Measurements from ENCODE around the gene TEAD2. TPM values are rescaled to one million over a fixed set of nuclear protein-coding genes. Genes with fewer than 3 reads are reported as not detected.

The TEAD2 gene
- total RNA-seq, 3 donors from 2014 or later (not counting 1 experiment from before 2014, with no cell fraction given) = not detected

DNA sequence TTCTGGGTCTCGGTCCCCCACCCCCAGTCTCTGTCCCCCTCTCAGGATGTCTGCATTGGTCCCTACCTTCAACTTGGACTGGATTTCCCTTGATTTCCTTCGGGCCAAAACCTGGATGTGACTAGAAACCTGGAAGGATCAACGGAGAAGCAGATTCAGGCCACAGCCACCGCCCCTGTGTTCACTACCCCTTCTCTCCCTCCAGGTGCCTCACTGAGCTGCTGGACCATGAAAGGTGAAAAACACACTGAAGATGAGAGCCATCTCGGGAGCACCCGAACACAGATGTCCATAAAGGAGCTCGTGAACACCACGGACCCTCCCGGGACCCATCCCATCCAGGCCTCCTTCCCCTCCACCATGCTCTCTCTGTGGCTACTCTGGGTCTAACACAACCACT is 5.0 kb downstream of the TEAD2 start:
- H3K4me3 ChIP-seq (ENCODE audit: low read length) = no peak overlapping the region
- peaks cover 15% of the 10 kb centered on the region for H3K27me3 ChIP-seq (ENCODE audit: control insufficient read depth, insufficient read depth, low read length)
- DNase-seq (no peak), ATAC-seq (no peak)
- Mint-ChIP-seq H3K4me3 (no peak overlapping the region), H3K27ac (no peak overlapping the region), H3K36me3 (no peaks in the 10 kb centered on the region), H3K4me1 (peaks cover 11 to 14% of the 10 kb centered on the region in 2 donors), H3K9me3 (no peaks in the 10 kb centered on the region), H3K27me3 (ENCODE audit: low read depth in 2 of 2) (peaks cover 28 to 52% of the 10 kb centered on the region in 2 donors)
- no peaks in the 10 kb centered on the region for H3K9me3 ChIP-seq (ENCODE audit: control insufficient read depth, insufficient read depth, low read length)
- 74% methylated on average over 9 of the region's 9 CpGs for WGBS (ENCODE audit: insufficient coverage)
- no peaks in the 10 kb centered on the region for H3K36me3 ChIP-seq (ENCODE audit: control insufficient read depth, insufficient read depth, low read length)
- intact Hi-C loops (cut with micrococcal nuclease) = no loop called here
- no peak overlapping the region for H3K27ac ChIP-seq (ENCODE audit: low read length)
- TF ChIP-seq, protein P1, sequence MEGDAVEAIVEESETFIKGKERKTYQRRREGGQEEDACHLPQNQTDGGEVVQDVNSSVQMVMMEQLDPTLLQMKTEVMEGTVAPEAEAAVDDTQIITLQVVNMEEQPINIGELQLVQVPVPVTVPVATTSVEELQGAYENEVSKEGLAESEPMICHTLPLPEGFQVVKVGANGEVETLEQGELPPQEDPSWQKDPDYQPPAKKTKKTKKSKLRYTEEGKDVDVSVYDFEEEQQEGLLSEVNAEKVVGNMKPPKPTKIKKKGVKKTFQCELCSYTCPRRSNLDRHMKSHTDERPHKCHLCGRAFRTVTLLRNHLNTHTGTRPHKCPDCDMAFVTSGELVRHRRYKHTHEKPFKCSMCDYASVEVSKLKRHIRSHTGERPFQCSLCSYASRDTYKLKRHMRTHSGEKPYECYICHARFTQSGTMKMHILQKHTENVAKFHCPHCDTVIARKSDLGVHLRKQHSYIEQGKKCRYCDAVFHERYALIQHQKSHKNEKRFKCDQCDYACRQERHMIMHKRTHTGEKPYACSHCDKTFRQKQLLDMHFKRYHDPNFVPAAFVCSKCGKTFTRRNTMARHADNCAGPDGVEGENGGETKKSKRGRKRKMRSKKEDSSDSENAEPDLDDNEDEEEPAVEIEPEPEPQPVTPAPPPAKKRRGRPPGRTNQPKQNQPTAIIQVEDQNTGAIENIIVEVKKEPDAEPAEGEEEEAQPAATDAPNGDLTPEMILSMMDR (IDR thresholded peaks at IDR 0.05) = no peak
- peaks cover 19% of the 10 kb centered on the region for H3K4me1 ChIP-seq (ENCODE audit: control insufficient read depth, insufficient read depth, low read length)

- TF ChIP-seq, protein P1 (IDR thresholded peaks at IDR 0.05) = no peak
- Histone ChIP-seq H3K4me1 (ENCODE audit: control insufficient read depth, insufficient read depth, low read length) (peaks cover 11% of the 10 kb centered on the region), H3K9me3 (ENCODE audit: control insufficient read depth, insufficient read depth, low read length) (no peaks in the 10 kb centered on the region), H3K36me3 (ENCODE audit: control insufficient read depth, insufficient read depth, low read length) (no peaks in the 10 kb centered on the region), H3K4me3 (ENCODE audit: low read length) (no peak overlapping the region), H3K27ac (ENCODE audit: low read length) (no peak overlapping the region), H3K27me3 (ENCODE audit: control insufficient read depth, insufficient read depth, low read length) (peaks cover 7% of the 10 kb centered on the region)
- DNase-seq (no peak), ATAC-seq (no peak)
- Mint-ChIP-seq H3K4me3 (no peak overlapping the region), H3K9me3 (no peaks in the 10 kb centered on the region), H3K27ac (no peak overlapping the region), H3K4me1 (peaks cover 11 to 14% of the 10 kb centered on the region in 2 donors), H3K27me3 (ENCODE audit: low read depth in 2 of 2) (peaks cover 27 to 48% of the 10 kb centered on the region in 2 donors), H3K36me3 (no peaks in the 10 kb centered on the region)
- intact Hi-C loops (cut with micrococcal nuclease) = no loop called here
- 79% methylated on average over 5 of the region's 7 CpGs for WGBS (ENCODE audit: insufficient coverage)
Measured at GRCh38 chr19:49356382-49356781, 5.8 kb downstream of the TEAD2 start.

DNA sequence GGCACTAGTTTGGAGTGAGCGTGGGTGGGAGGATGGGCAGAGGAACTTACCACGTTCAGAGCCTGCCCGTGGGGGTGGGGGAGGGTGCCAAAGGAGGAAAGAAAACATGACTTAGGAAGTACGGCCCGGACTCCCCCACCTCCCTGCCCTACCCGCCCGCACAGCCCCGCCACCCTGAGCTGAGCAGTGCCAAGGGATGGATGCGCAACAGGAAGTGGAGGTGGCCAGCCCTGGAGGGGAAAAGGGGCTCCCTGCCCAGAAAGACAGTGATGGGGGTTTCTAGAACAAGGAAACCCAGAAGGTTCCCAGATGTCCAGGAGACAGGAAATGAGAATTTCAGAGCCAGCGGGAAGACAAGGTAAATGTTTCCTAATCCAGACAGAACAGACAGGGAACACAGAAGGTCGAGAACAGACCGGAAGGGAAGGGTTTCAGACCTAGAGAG is 6.3 kb downstream of the TEAD2 start:
- H3K4me3 Mint-ChIP-seq = no peak overlapping the region
- H3K4me3 ChIP-seq (ENCODE audit: low read length) = no peak overlapping the region
- 29% methylated on average over 6 of the region's 12 CpGs for WGBS (ENCODE audit: insufficient coverage)
- H3K9me3 Mint-ChIP-seq = no peaks in the 10 kb centered on the region
- no peaks in the 10 kb centered on the region for H3K9me3 ChIP-seq (ENCODE audit: control insufficient read depth, insufficient read depth, low read length)
- ATAC-seq (no peak), DNase-seq (no peak)
- peaks cover 23 to 44% of the 10 kb centered on the region in 2 donors for H3K27me3 Mint-ChIP-seq (ENCODE audit: low read depth in 2 of 2)
- peaks cover 7% of the 10 kb centered on the region for H3K4me1 ChIP-seq (ENCODE audit: control insufficient read depth, insufficient read depth, low read length)
- H3K4me1 Mint-ChIP-seq = peaks cover 7 to 14% of the 10 kb centered on the region in 2 donors
- intact Hi-C loops (cut with micrococcal nuclease) = no loop called here
- H3K36me3 Mint-ChIP-seq = no peaks in the 10 kb centered on the region
- no peak overlapping the region for H3K27ac ChIP-seq (ENCODE audit: low read length)
- TF ChIP-seq, protein P1 (IDR thresholded peaks at IDR 0.05) = no peak
- no peak overlapping the region for H3K27ac Mint-ChIP-seq
- peaks cover 5% of the 10 kb centered on the region for H3K27me3 ChIP-seq (ENCODE audit: control insufficient read depth, insufficient read depth, low read length)
- no peaks in the 10 kb centered on the region for H3K36me3 ChIP-seq (ENCODE audit: control insufficient read depth, insufficient read depth, low read length)

- WGBS (ENCODE audit: insufficient coverage) = 88% methylated on average over 2 of the region's 2 CpGs
- no peaks in the 10 kb centered on the region for H3K27me3 ChIP-seq (ENCODE audit: control insufficient read depth, insufficient read depth, low read length)
- no peak overlapping the region for H3K4me3 Mint-ChIP-seq
Measured at GRCh38 chr19:49349567-49349966, 12.6 kb downstream of the TEAD2 start.

More at GRCh38 chr19:49349567-49349966, 12.6 kb downstream of the TEAD2 start:
- ATAC-seq (no peak), DNase-seq (no peak)
- TF ChIP-seq, protein P1 (IDR thresholded peaks at IDR 0.05) = no peak
- Histone ChIP-seq H3K4me1 (ENCODE audit: control insufficient read depth, insufficient read depth, low read length) (peaks cover 11% of the 10 kb centered on the region), H3K9me3 (ENCODE audit: control insufficient read depth, insufficient read depth, low read length) (no peaks in the 10 kb centered on the region), H3K36me3 (ENCODE audit: control insufficient read depth, insufficient read depth, low read length) (no peaks in the 10 kb centered on the region), H3K4me3 (ENCODE audit: low read length) (no peak overlapping the region), H3K27ac (ENCODE audit: low read length) (no peak overlapping the region)
- no peak overlapping the region for H3K27ac Mint-ChIP-seq
- H3K4me1 Mint-ChIP-seq = peaks cover 11% of the 10 kb centered on the region in 2 donors
- no peaks in the 10 kb centered on the region for H3K36me3 Mint-ChIP-seq
- intact Hi-C loops (cut with micrococcal nuclease) = no loop called here
- no peaks in the 10 kb centered on the region for H3K9me3 Mint-ChIP-seq
- H3K27me3 Mint-ChIP-seq (ENCODE audit: low read depth in 2 of 2) = peaks cover 0 to 11% of the 10 kb centered on the region in 2 donors

Data from natural killer cell (primary cell).